ENCODE measurements around the gene RCOR3.
"Not testable (repeated sequence)": the region's sequence is repeated elsewhere in the genome, so short reads cannot be mapped to it uniquely, and the experiment has no call there.

The RCOR3 gene

DNA sequence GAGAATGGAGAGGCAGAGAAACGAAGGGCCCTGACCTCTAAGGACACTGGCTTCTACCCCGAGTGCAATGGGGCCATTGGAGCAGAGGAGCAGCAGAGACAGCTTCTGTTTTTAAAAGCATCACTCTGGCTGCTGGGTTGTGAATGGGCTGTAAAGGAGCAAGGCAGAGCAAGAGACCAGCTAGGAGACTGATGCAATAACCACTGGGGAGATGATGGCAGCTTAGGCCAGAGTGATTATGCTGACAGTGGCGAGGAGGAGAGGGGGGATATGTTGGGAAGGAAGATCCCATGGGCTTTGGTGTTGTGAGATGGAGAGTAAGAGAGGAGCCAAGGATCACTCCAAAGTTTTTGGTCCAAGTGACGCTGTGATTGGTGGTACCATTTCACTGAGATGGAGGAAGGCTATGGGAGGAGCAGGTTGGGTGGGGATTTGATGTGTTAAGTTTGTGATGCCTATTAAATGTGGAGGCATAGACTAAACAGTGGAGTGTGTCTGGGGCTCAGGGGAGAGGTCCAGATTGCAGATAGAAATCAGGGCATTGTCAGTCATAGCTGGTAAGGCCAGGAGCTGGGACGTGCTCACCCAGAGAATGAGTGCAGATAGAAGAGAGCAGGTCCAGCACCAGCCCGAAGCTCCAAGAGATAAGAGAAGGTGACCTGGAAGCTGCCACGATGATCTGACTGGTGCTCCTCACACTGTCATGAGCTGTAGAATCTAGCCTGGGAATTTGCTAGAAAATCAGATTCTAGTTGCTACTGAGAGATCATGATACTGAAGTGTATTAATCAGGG lies 78.5 kb downstream of the RCOR3 start:
- no peak overlapping the region for H3K27ac ChIP-seq
- no peak for DNase-seq (ENCODE audit: low read depth, low spot score)

DNA sequence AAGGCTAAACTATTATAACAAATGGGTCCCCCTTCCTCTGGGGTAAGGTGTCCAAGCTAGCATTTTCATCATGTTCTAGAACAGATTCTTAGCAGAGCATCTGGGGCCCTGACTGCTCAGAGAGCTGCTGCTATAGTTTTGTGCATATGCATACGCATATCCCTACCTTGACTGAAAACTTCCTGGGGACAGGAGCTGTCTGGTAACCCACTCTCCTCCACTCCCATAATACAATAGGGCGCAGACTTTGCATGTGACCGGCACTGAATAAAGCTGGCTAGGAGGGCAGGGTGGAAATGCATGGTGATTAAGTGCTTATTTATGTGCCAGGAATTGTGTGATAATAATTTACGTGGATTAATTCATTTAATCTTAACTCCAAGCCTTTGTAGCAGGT lies 79.1 kb downstream of the RCOR3 start:
- DNase-seq (ENCODE audit: low read depth, low spot score) = no peak
- no peak overlapping the region for H3K27ac ChIP-seq

- no peak overlapping the region for H3K27ac ChIP-seq
- no peak for DNase-seq (ENCODE audit: low read depth, low spot score)
Measured at GRCh38 chr1:211339631-211340041, 80.5 kb downstream of the RCOR3 start.

DNA sequence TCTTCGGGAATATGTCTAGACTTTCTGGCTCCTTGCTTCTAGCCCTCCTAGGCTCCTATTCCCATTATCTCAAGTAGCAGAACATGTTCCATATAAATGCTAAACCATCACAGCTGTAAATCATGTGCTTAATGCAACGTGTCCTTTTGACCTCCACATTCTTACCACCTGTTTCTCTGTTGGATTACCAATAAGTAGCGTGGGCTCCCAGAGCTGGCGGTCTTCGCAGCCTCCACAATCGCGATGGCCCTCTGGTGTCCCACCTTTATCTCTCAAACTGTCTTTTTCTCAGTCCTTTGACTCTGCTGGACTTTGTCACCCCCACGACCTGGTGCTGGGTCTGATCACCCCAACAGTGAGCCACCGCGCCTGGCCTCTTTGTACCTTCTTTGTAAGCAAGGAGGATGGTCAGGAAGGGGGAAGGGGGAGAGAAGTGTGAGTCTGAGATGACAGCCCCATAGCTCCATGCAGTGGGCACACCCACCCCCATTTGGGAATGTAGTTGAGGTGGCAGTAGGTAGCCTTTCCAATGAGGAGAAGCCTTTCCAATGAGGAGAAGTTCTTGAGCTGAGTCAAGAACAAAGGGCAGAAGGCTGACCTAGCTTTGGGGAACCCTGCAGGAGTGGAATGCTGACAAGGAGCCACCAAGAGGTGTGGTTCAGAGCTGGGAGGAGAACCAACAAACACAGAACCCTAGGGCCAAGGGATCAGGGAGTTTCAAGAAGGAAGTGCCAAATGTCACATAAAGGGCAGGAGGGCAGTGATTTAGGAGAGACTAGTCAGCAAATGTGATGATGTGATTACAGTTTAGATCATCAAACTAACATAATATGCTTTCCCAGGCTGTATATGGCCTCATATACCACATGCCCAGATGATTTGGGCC lies 81.7 kb downstream of the RCOR3 start:
- H3K27ac ChIP-seq = no peak overlapping the region
- DNase-seq (ENCODE audit: low read depth, low spot score) = no peak

- no peak overlapping the region for H3K27ac ChIP-seq
- no peak for DNase-seq (ENCODE audit: low read depth, low spot score)
Measured at GRCh38 chr1:211341999-211342398, 82.8 kb downstream of the RCOR3 start.

DNA sequence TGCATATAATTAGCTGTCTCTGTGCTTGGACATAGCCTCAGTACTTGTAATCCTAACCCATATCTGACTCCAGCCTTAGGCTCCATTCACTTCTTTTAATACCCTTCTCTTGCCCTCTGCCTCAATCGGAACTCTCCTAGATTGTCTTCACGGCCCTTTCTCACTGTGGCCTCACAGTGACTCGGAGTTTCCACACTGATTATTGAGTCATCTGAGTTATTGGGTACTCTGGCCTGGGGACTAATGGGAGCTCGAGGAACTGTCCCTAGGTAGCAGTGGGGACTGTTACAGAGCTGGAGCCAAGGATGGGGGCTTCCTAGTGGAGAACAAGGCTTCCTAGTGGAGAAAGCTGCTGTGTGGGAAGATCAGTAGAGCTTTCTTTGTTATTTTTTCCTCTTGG lies 84.4 kb downstream of the RCOR3 start:
- no peak overlapping the region for H3K27ac ChIP-seq
- no peak for DNase-seq (ENCODE audit: low read depth, low spot score)

GRCh38 chr1:211344152-211344618 lies 85.0 kb downstream of the RCOR3 start:
- DNase-seq (ENCODE audit: low read depth, low spot score) = no peak
- no peak overlapping the region for H3K27ac ChIP-seq

DNA sequence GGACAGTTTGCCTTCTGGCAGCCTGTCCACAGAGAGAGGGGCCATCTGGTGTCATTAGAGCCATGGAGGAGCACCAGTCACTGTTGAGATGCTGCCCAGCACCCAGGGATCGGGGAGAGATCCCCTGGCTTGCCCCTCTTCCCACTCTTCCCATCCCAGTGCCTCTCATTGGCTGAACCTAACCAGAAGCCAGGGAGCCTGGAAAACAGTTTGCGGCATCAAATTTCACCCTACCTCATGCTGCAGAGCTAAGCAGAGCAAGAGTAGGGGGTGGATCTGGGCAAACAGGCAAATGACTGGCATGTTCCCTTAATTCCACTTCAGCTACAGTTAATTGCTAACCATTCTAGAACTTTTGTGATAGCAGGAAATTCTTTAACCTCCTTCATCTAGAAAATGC lies 86.6 kb downstream of the RCOR3 start:
- no peak for DNase-seq (ENCODE audit: low read depth, low spot score)
- no peak overlapping the region for H3K27ac ChIP-seq

GRCh38 chr1:211347077-211347844 lies 88.1 kb downstream of the RCOR3 start:
- no peak overlapping the region for H3K27ac ChIP-seq
- no peak for DNase-seq (ENCODE audit: low read depth, low spot score)

GRCh38 chr1:211348547-211348946 lies 89.4 kb downstream of the RCOR3 start:
- no peak for DNase-seq (ENCODE audit: low read depth, low spot score)
- H3K27ac ChIP-seq = no peak overlapping the region

GRCh38 chr1:211349741-211350140 lies 90.6 kb downstream of the RCOR3 start:
- H3K27ac ChIP-seq = no peak overlapping the region
- no peak for DNase-seq (ENCODE audit: low read depth, low spot score)

- H3K27ac ChIP-seq; DNase-seq (ENCODE audit: low read depth, low spot score): not testable (repeated sequence)
Measured at GRCh38 chr1:211352055-211352454, 92.9 kb downstream of the RCOR3 start.

DNA sequence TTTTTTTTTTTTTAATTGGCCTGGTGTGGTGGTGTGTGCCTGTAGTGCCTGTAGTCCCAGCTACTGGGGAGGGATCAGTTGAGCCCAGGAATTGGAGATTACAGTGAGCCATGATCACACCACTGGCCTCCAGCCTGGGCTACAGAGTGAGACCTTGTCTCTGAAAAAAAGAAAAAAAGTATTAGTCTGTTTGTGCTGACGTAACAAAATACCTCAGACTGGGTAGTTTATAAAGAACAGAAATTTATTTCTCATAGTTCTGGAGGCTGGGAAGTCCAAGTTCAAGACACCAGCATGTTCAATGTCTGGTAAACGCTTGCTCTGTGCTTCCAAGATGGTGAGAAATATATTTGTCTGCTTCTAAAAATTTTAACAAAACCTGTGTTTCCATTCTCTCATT lies 93.3 kb downstream of the RCOR3 start:
- no peak for DNase-seq (ENCODE audit: low read depth, low spot score)
- H3K27ac ChIP-seq = no peak overlapping the region

GRCh38 chr1:211352985-211353515 lies 93.9 kb downstream of the RCOR3 start:
- H3K27ac ChIP-seq = no peak overlapping the region
- DNase-seq (ENCODE audit: low read depth, low spot score) = no peak

DNA sequence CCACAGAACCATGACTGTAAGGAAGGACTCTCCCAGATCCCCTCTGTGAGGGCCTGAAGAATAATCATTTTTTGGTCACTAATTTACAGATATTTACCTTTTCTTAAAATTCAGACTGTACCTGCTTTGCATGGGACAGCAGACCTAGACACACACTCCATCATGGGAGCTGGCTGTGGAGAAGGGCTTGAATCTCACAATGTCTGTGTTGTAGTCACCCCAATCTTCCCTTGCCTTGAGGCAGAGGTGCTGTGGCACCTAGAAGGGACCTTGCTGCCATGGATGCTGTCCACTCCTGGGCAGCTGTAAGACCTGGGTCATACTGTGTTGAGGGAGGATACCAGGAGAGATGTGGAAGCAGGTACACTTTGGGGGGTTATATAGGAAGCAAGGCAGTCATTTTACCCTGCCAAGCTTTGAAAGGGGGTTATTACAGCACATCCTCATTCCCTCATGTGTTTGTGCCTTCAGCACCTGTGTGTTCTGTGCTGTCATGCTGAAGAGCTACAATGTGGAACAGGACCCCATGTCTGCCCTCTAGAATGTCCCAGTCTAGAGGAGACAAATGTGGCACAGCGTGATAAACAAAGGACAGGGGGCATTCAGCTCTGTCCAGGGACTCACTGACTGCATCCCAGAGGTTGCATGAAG lies 94.5 kb downstream of the RCOR3 start:
- no peak overlapping the region for H3K27ac ChIP-seq
- no peak for DNase-seq (ENCODE audit: low read depth, low spot score)

GRCh38 chr1:211355873-211356272 lies 96.7 kb downstream of the RCOR3 start:
- no peak for DNase-seq (ENCODE audit: low read depth, low spot score)
- H3K27ac ChIP-seq = no peak overlapping the region

- DNase-seq (ENCODE audit: low read depth, low spot score) = no peak
Measured at GRCh38 chr1:211356723-211357407, 97.7 kb downstream of the RCOR3 start.

DNA sequence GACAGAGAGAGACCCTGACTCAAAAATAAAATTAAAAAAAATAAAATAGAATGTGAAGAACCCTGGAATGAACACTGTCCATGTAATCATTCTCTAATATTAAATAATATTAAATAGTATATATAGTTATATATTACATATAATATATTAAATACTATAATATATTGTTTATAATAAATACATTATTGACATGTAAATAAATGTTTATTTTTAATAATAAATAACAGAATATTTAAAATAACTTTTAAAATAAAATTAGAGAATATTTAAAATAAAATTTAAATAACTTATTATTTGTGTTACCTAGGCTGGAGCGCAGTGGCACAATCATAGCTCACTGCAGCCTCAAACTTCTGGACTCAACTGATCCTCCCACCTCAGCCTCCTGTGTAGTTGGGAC lies 99.5 kb downstream of the RCOR3 start:
- no peak overlapping the region for H3K27ac ChIP-seq
- DNase-seq (ENCODE audit: low read depth, low spot score) = no peak

More at GRCh38 chr1:211356723-211357407, 97.7 kb downstream of the RCOR3 start:
- H3K27ac ChIP-seq = no peak overlapping the region

DNA sequence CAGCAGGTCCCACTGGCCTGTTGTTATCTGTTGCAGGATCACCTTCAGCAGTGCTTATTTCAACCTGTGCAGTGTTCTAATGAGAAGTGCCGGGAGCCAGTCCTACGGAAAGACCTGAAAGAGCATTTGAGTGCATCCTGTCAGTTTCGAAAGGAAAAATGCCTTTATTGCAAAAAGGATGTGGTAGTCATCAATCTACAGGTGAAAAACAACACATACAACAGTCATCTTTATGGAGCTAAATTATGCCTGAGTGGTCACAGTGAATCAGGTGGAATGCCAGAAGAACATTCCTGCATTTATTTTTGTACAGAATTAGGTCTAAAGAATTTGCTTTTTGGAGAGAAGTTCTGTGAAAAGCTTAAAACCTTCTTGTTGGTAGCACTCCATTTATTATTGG lies 100.7 kb downstream of the RCOR3 start:
- no peak for DNase-seq (ENCODE audit: low read depth, low spot score)

More for the DNA sequence above, 100.7 kb downstream of the RCOR3 start:
- H3K27ac ChIP-seq = no peak overlapping the region

Measured in epithelial cell of prostate (primary cell).